HEK293T (cell line): ENCODE data around the gene OSER1.

ENCODE experiments used
- ARNT ChIP-seq: fragments of 450-650 bp; IDR thresholded peaks from 2 replicates; pipeline ENCODE4 v1.6.1; 2017; ENCODE audit warnings: mild to moderate bottlenecking
- BHLHE40 ChIP-seq: fragments of 450-650 bp; IDR thresholded peaks from 2 replicates; pipeline ENCODE4 v1.6.1; 2016; ENCODE audit warnings: mild to moderate bottlenecking, moderate library complexity, borderline replicate concordance
- FOXM1 ChIP-seq: fragments of 450-650 bp; IDR thresholded peaks from 2 replicates; pipeline ENCODE4 v1.6.1; 2017; ENCODE audit warnings: mild to moderate bottlenecking, borderline replicate concordance
- HDGF ChIP-seq: fragments of 450-650 bp; IDR thresholded peaks from 2 replicates; pipeline ENCODE4 v1.6.1; 2017; ENCODE audit warnings: antibody characterized with exemption, borderline replicate concordance
- ZNF384 ChIP-seq: fragments of 450-650 bp; IDR thresholded peaks from 2 replicates; pipeline ENCODE4 v1.6.1; 2016

DNA sequence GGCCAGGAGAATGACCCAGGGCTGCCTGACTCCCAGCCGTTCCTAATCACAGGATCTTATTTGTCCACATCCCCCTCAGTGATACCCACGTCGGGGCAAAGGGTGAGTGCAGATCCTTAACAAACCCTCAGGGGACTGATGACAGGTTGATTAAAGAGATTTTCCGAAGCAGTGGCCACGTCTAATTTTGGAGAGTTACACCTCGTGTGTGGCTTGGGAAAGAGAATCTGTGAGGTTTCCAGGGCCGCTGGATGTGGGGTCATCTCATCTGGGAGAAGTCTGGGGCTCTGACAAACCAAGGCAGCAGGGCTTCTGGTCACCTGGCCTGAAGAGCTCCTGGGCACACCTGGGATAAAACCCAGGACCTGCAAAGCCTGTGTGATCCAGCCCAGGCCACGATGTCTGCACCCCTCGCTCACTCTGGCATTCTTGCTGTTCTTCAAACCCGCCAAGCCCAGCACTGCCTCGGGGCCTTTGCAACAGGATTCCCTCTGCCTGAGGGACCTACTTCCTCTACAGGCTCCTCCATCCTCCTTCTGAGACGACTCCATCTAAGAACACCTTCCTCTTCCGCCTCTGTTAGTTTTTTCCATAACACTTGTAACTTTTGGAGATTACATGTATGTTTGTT lies 28.3 kb downstream of the OSER1 start:
- TF ChIP-seq FOXM1 (no peak), ZNF384 (no peak), BHLHE40 (no peak), ARNT (no peak), HDGF (no peak)
